ENCODE results near the gene FKBP2. TPM values are rescaled to one million over a fixed set of nuclear protein-coding genes. Genes with fewer than 3 reads are reported as not detected.

The FKBP2 gene
- total RNA-seq, 4 donors from 2014 or later: 38.2 to 101 (median 57.8) TPM

DNA sequence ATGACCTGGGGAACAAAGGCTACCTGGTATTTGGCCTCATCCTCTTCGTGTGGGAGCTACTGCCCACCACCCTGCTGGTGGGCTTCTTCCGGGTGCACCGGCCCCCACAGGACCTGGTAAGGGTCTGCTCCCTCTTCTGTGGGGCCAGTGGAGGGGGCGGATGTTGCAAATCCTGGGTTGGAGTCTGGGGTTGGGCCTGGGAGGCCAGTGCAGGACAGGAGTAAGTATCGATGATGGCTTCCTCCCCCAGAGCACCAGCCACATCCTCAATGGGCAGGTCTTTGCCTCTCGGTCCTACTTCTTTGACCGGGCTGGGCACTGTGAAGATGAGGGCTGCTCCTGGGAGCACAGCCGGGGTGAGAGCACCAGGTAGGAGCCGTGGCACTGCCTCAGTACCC, 47.5 kb downstream of the FKBP2 start:
- DNase-seq (ENCODE audit: low spot score in 2 of 2): no peak
- H3K27ac ChIP-seq: no peak overlapping the region
- no peak for TF ChIP-seq POLR2A (IDR thresholded peaks at IDR 0.05)
- TF ChIP-seq EP300 (IDR thresholded peaks at IDR 0.05): no peak
- TF ChIP-seq, protein P1, sequence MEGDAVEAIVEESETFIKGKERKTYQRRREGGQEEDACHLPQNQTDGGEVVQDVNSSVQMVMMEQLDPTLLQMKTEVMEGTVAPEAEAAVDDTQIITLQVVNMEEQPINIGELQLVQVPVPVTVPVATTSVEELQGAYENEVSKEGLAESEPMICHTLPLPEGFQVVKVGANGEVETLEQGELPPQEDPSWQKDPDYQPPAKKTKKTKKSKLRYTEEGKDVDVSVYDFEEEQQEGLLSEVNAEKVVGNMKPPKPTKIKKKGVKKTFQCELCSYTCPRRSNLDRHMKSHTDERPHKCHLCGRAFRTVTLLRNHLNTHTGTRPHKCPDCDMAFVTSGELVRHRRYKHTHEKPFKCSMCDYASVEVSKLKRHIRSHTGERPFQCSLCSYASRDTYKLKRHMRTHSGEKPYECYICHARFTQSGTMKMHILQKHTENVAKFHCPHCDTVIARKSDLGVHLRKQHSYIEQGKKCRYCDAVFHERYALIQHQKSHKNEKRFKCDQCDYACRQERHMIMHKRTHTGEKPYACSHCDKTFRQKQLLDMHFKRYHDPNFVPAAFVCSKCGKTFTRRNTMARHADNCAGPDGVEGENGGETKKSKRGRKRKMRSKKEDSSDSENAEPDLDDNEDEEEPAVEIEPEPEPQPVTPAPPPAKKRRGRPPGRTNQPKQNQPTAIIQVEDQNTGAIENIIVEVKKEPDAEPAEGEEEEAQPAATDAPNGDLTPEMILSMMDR (IDR thresholded peaks at IDR 0.05): no peak
- H3K4me1 ChIP-seq: peaks cover 0 to 43% (median 25%) of the 10 kb centered on the region in 4 donors
- H3K36me3 ChIP-seq: peaks cover 0 to 18% (median 0%) of the 10 kb centered on the region in 3 donors
- no peaks in the 10 kb centered on the region for H3K9me3 ChIP-seq
- H3K27me3 ChIP-seq: peaks cover 0 to 33% of the 10 kb centered on the region in 2 donors
- WGBS, 2 donors: 78 to 84% methylated on average over 8 to 9 of the region's 9 CpGs
- no peak overlapping the region for H3K4me3 ChIP-seq

DNA sequence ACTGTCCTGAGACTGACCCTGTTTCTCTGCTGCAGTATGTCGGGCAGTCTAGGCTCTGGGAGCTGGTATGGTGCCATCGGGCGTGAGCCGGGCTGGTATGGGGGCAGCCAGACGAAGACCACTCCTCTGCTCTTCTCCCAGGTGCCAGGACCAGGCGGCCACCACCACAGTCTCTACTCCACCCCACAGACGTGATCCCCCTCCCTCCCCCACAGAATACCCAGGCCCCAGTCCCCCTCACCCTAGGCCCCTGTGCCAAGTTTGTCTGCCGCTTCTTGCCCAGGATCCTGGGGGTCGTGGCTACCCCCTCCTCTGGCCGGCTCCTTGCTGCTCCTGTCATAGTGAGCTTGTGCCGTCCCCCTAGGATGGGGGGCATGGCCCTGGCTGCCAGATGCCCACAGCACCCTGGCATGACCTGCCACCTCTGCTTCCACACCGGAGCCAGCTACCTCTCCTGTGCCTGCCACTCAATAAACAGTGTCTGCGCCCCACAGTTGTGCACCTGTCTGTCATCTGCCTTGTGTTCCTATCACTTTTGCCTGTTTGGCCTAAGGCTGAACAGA, 48.2 kb downstream of the FKBP2 start:
- Histone ChIP-seq H3K27ac (no peak overlapping the region), H3K27me3 (peaks cover 0 to 40% of the 10 kb centered on the region in 2 donors), H3K4me1 (peaks cover 0 to 35% (median 17%) of the 10 kb centered on the region in 4 donors), H3K36me3 (peaks cover 0 to 18% (median 0%) of the 10 kb centered on the region in 3 donors), H3K9me3 (no peaks in the 10 kb centered on the region), H3K4me3 (no peak overlapping the region)
- WGBS, 2 donors: 92 to 93% methylated on average over 13 of the region's 13 CpGs
- no peak for DNase-seq (ENCODE audit: low spot score in 2 of 2)
- no peak for TF ChIP-seq POLR2A (IDR thresholded peaks at IDR 0.05)
- no peak for TF ChIP-seq EP300 (IDR thresholded peaks at IDR 0.05)
- TF ChIP-seq, protein P1 (IDR thresholded peaks at IDR 0.05): no peak

DNA sequence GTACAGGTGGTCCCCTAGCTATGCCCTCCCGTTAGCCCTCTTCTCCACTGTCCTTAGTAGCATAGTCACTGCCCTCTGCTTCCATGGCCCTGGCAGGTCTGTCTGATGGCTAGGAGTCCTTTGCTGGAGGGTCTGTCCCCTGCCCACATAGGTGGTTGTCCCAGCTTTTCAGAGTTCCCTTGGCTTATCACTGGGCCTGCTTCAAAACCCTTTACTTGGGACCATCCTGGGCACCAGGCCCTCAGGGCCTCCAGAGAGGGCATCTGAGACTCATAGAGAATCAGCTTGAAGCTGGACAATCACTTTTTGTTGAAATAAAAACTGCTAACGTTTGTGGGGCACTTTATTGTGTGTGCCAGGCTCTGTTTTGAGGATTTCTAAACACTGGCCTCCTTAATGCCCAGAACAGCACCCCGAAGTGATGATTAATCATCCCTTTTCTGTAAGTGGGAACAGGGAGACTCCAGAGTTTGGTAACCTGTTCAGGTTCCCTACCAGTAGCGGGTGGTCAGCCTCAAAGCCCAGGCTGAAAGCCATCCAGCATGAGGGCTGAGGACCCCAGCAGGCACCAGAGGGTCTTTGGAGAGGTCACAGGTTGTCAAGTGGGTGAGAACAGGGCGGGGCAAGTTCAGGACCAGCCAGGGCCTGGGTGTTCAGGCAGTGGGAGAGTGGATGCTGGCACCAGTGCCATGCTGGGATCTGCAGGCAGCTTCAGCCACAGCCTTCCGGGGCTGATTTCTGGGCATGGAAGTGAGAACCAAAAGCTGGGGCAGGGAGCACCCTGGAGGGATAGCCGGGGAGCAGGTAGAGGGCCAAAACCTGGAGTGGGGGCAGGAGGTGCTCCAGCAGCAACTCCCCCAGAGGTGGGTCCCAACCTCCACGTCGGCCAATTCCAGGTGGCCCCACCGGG, 49.7 kb downstream of the FKBP2 start:
- Histone ChIP-seq H3K27me3 (peaks cover 0 to 56% of the 10 kb centered on the region in 2 donors), H3K4me1 (peaks cover 0 to 34% (median 15%) of the 10 kb centered on the region in 4 donors), H3K9me3 (no peaks in the 10 kb centered on the region), H3K27ac (no peak overlapping the region), H3K36me3 (peaks cover 0 to 18% (median 0%) of the 10 kb centered on the region in 3 donors), H3K4me3 (no peak overlapping the region)
- TF ChIP-seq, protein P1 (IDR thresholded peaks at IDR 0.05): no peak
- TF ChIP-seq EP300 (IDR thresholded peaks at IDR 0.05) (no peak), POLR2A (IDR thresholded peaks at IDR 0.05) (no peak)
- WGBS, 2 donors: 49 to 66% methylated on average over 7 to 10 of the region's 10 CpGs
- no peak for DNase-seq (ENCODE audit: low spot score in 2 of 2)

DNA sequence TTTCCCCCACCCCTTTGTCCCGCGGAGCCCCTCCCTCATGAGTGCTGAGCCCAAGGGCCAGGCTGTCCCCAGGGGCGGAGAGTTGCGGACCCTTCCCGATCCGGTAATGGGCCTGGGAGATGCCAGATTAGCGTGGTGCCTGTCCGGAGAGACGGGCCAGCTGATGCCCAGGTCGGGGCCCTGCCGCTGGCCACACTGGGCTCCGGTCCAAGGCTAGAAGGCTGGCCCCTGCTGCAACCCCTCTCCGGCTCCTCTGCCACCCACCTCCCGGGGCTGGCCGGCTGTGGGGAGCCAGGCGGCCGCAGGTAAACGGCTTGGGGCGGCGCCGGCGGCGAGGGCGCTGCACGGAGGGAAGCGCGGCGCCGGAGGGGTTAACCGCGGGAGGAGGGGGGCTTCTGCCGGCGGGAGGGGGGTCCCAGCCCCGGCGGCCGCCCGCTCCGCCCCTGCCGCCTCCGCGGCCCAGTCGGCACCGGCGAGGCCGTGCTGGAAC, 50.4 kb downstream of the FKBP2 start, which contains the start of gene KCNK4:
TSS of gene KCNK4 (plus strand) at position 41 of the 490 bp plus-strand sequence. CDS start 1,717 bp downstream, outside the sequence.
- H3K27ac ChIP-seq: no peak within 1 kb of the TSS
- no peak for DNase-seq (ENCODE audit: low spot score in 2 of 2)
- H3K27me3 ChIP-seq: peaks cover 0 to 63% of the 10 kb centered on the region in 2 donors
- peaks cover 0 to 18% (median 0%) of the 10 kb centered on the region in 3 donors for H3K36me3 ChIP-seq
- WGBS, 2 donors: 0 to 1% methylated on average over 6 to 17 of the region's 45 CpGs
- TF ChIP-seq, protein P1 (IDR thresholded peaks at IDR 0.05): no peak
- TF ChIP-seq POLR2A (IDR thresholded peaks at IDR 0.05) (no peak), EP300 (IDR thresholded peaks at IDR 0.05) (no peak)
- no peaks in the 10 kb centered on the region for H3K9me3 ChIP-seq
- H3K4me1 ChIP-seq: peaks cover 0 to 29% (median 10%) of the 10 kb centered on the region in 4 donors
- peak within 1 kb of the TSS in 2 of 4 donors; percentile 23 to 44 for H3K4me3 ChIP-seq
